Panc1 (cell line): ENCODE data around the gene ZNF74. TPM values are rescaled to one million over a fixed set of nuclear protein-coding genes. Genes with fewer than 3 reads are reported as not detected.
"Not testable (repeated sequence)": the region's sequence is repeated elsewhere in the genome, so short reads cannot be mapped to it uniquely, and the experiment has no call there.

ENCODE experiments used
- ATAC-seq: fragments of 200-7000 bp; cut with Tn5 transposase; 2 replicates; pipeline ENCODE4 v1.9.1; 2020; ENCODE audit warnings: mild to moderate bottlenecking, moderate library complexity
- BruUV-seq: library from RNA; stranded (reverse); fragments of 400-500 nt; replicated peaks from 2 replicates; lab custom pipeline; 2021; lab: Mats Ljungman, UMichigan
- CTCF ChIA-PET: fragments of 300-600 bp; sonication (Branson Sonifier 250); formaldehyde crosslinking; loops from one replicate; lab custom pipeline; 2022; ENCODE audit warnings: antibody characterized with exemption; lab: Charles Lee
- POLR2A ChIA-PET: fragments of 300-600 bp; sonication (Branson Sonifier 250); formaldehyde crosslinking; loops from one replicate; lab custom pipeline; 2022; ENCODE audit warnings: antibody characterized with exemption; lab: Charles Lee
- DNase-seq: peaks from one replicate; pipeline ENCODE4 v3.0.0-alpha.2; 2010; ENCODE audit warnings: low read depth, low spot score
- H3K27ac ChIP-seq: 2 replicates; pipeline ENCODE4 v1.5.1; 2011; ENCODE audit warnings: mild to moderate bottlenecking, low read length, inconsistent platforms
- H3K27me3 ChIP-seq: fragments of 200-500 bp; sonication (Bioruptor generic); 2 replicates; pipeline ENCODE4 v1.6.0; 2014; ENCODE audit warnings: low read length, inconsistent platforms; ENCODE audit not compliant: control insufficient read depth, insufficient read depth
- H3K36me3 ChIP-seq: fragments of 200-500 bp; sonication (Bioruptor generic); 2 replicates; pipeline ENCODE4 v1.5.1; 2014; ENCODE audit warnings: inconsistent platforms, mild to moderate bottlenecking, low read length, moderate library complexity; ENCODE audit not compliant: control insufficient read depth, insufficient read depth
- H3K4me1 ChIP-seq: 2 replicates; pipeline ENCODE4 v1.5.1; 2011; ENCODE audit warnings: inconsistent platforms, mild to moderate bottlenecking, low read length, moderate library complexity; ENCODE audit not compliant: control insufficient read depth, insufficient read depth
- H3K4me3 ChIP-seq, 2 experiments: 2 replicates each; pipeline ENCODE4 v1.5.1; 2011 to 2012; ENCODE audit warnings: low read depth in 2 of 2, low read length in 2 of 2, mild to moderate bottlenecking in 2 of 2, inconsistent platforms in 1 of 2, moderate library complexity in 1 of 2
- H3K9me3 ChIP-seq: fragments of 200-500 bp; sonication (Bioruptor generic); 2 replicates; pipeline ENCODE4 v1.5.1; 2014; ENCODE audit warnings: low read depth, mild to moderate bottlenecking, inconsistent platforms, low read length, moderate library complexity; ENCODE audit not compliant: control insufficient read depth, insufficient read depth
- CTCF ChIP-seq: fragments of 450-650 bp; IDR thresholded peaks from 2 replicates; pipeline ENCODE4 v1.5.1; 2017; ENCODE audit warnings: mild to moderate bottlenecking
- POLR2AphosphoS5 ChIP-seq: IDR thresholded peaks from 2 replicates; pipeline ENCODE4 v1.6.1; 2012; ENCODE audit warnings: mild to moderate bottlenecking, low read depth, low read length, moderate library complexity
- REST ChIP-seq, 2 experiments: IDR thresholded peaks; 2 replicates each; pipeline ENCODE4 v1.6.1; 2011 to 2012; ENCODE audit warnings: low read depth in 2 of 2, control low read depth in 1 of 2, low read length in 1 of 2, mild to moderate bottlenecking in 1 of 2, moderate library complexity in 1 of 2; ENCODE audit not compliant: insufficient read depth in 1 of 2
- SIN3A ChIP-seq: IDR thresholded peaks from 2 replicates; pipeline ENCODE4 v1.6.1; 2012; ENCODE audit warnings: low read depth, mild to moderate bottlenecking, low read length, moderate library complexity, borderline replicate concordance; ENCODE audit not compliant: insufficient read depth
- TCF7L2 ChIP-seq: IDR thresholded peaks from 2 replicates; pipeline ENCODE4 v1.6.1; 2011; ENCODE audit warnings: mild to moderate bottlenecking, low read depth, low read length, inconsistent platforms
- in situ Hi-C: cut with HindIII; loops from 2 replicates; pipeline ENCODE4 v1.10.0; 2016; ENCODE audit warnings: low sequenced_read_pairs, low pct_unique_long_range_greater_than_20kb
- intact Hi-C: fragments of 100-400 bp; cut with micrococcal nuclease; formaldehyde crosslinking; loops from one replicate; pipeline ENCODE4 v1.10.0; 2022; ENCODE audit not compliant: unreplicated experiment
- total RNA-seq: library from RNA; stranded (reverse); gene quantifications from one replicate; pipeline ENCODE4 v1.2.1, GENCODE V29; 2021; ENCODE audit not compliant: unreplicated experiment

The ZNF74 gene
- total RNA-seq, 1 experiment from 2014 or later = 13.2 TPM

GRCh38 chr22:20390394-20390907, 3.5 kb upstream of the ZNF74 start:
- no peaks in the 10 kb centered on the region; the same call in 1 of the 2 replicates for H3K36me3 ChIP-seq
- intact Hi-C loops = no loop called here
- CTCF ChIA-PET = no interaction called here
- H3K27me3 ChIP-seq = no peaks in the 10 kb centered on the region
- no peak overlapping the region for H3K27ac ChIP-seq
- no peaks in the 10 kb centered on the region for H3K9me3 ChIP-seq
- TF ChIP-seq REST (IDR thresholded peaks at IDR 0.05; ENCODE audit: insufficient read depth in 1 of 2, low read depth in 2 of 2, low read length in 1 of 2) (no peak), POLR2AphosphoS5 (no peak), TCF7L2 (no peak), CTCF (no peak), SIN3A (no peak)
- ATAC-seq = no peak
- POLR2A ChIA-PET = no interaction called here
- BruUV-seq = no TSS peak
- no peak overlapping the region for H3K4me3 ChIP-seq
- H3K4me1 ChIP-seq = peaks cover 5% of the 10 kb centered on the region; the same call in 1 of the 2 replicates
- in situ Hi-C loops = no loop called here
- no peak for DNase-seq

GRCh38 chr22:20391222-20391621, 2.7 kb upstream of the ZNF74 start:
- intact Hi-C loops (no loop called here), in situ Hi-C loops (no loop called here)
- TF ChIP-seq POLR2AphosphoS5 (no peak), SIN3A (no peak), REST (IDR thresholded peaks at IDR 0.05; ENCODE audit: insufficient read depth in 1 of 2, low read depth in 2 of 2, low read length in 1 of 2) (no peak), TCF7L2 (no peak), CTCF (no peak)
- peaks cover 5% of the 10 kb centered on the region; the same call in 1 of the 2 replicates for H3K4me1 ChIP-seq
- ChIA-PET CTCF (no interaction called here), POLR2A (no interaction called here)
- no peak overlapping the region for H3K4me3 ChIP-seq
- H3K27me3 ChIP-seq = no peaks in the 10 kb centered on the region
- H3K36me3 ChIP-seq = no peaks in the 10 kb centered on the region; the same call in 1 of the 2 replicates
- no peaks in the 10 kb centered on the region for H3K9me3 ChIP-seq
- no peak overlapping the region for H3K27ac ChIP-seq
- DNase-seq (no peak), ATAC-seq (no peak)
- no TSS peak for BruUV-seq

GRCh38 chr22:20392365-20392881, 1.5 kb upstream of the ZNF74 start:
- BruUV-seq, CTCF ChIA-PET: not testable (repeated sequence)

More at GRCh38 chr22:20392365-20392881, 1.5 kb upstream of the ZNF74 start:
- ATAC-seq, in situ Hi-C loops, H3K27ac ChIP-seq, POLR2A ChIA-PET, intact Hi-C loops, H3K27me3 ChIP-seq, H3K36me3 ChIP-seq, H3K4me3 ChIP-seq, DNase-seq, H3K4me1 ChIP-seq, H3K9me3 ChIP-seq: not testable (repeated sequence)
